Measurements from ENCODE around the gene ABCC11.

- TF ChIP-seq CTCF (IDR thresholded peaks at IDR 0.05): no peak
- TF ChIP-seq ZFX (IDR thresholded peaks at IDR 0.05; ENCODE audit: borderline replicate concordance): no peak
Measured at GRCh38 chr16:48161906-48162305, 85.4 kb downstream of the ABCC11 start.

Data from 22Rv1 (cell line).